K562 (cell line): ENCODE measurements around the gene KISS1R. TPM values are rescaled to one million over a fixed set of nuclear protein-coding genes. Genes with fewer than 3 reads are reported as not detected.

Experiments used
- BDP1 ChIP-seq: IDR thresholded peaks from 3 replicates; pipeline ENCODE4 v1.6.1; 2011; ENCODE audit not compliant: insufficient read length, insufficient read depth
- CAMTA2 ChIP-seq: fragments of 250-450 bp; sonication (Bioruptor Pico); conservative IDR thresholded peaks from 2 replicates; pipeline ENCODE4 v1.5.1; 2022
- CBFA2T3 ChIP-seq: fragments of 450-650 bp; IDR thresholded peaks from 2 replicates; pipeline ENCODE4 v1.6.1; 2017
- DDX20 ChIP-seq: fragments of 450-650 bp; IDR thresholded peaks from 2 replicates; pipeline ENCODE4 v1.6.1; 2016; ENCODE audit warnings: missing genetic modification characterization, low read depth, mild to moderate bottlenecking, missing compliant biosample characterization, moderate library complexity
- HDAC8 ChIP-seq: fragments of 450-650 bp; IDR thresholded peaks from 2 replicates; pipeline ENCODE4 v1.6.1; 2016; ENCODE audit warnings: mild to moderate bottlenecking, missing genetic modification characterization, moderate library complexity, missing compliant biosample characterization
- JUN ChIP-seq, 2 experiments: sonication (generic) in 1 of 2; formaldehyde crosslinking in 1 of 2; IDR thresholded peaks; 2 replicates each; pipeline versions ENCODE4 v1.6.1 to v1.8.0; 2012 to 2022; ENCODE audit warnings: borderline replicate concordance in 2 of 2, mild to moderate bottlenecking in 2 of 2, improper control_type of control experiment in 1 of 2, low read depth in 1 of 2, low read length in 1 of 2, missing genetic modification reagents in 1 of 2
- MTA2 ChIP-seq: fragments of 450-650 bp; IDR thresholded peaks from 2 replicates; pipeline ENCODE4 v1.6.1; 2016; ENCODE audit warnings: low read depth
- MXI1 ChIP-seq: IDR thresholded peaks from 2 replicates; pipeline ENCODE4 v1.6.1; 2011; ENCODE audit warnings: low read depth, mild to moderate bottlenecking, improper control_type of control experiment, low read length
- NONO ChIP-seq, 2 experiments: fragments of 200-400 bp in 1 of 2; fragments of 450-650 bp in 1 of 2; formaldehyde crosslinking in 1 of 2; IDR thresholded peaks; 2 replicates each; pipeline ENCODE4 v1.6.1; 2017; ENCODE audit warnings: low read depth in 2 of 2, mild to moderate bottlenecking in 2 of 2, moderate library complexity in 2 of 2, low read length in 1 of 2
- POLR3A ChIP-seq: IDR thresholded peaks from 2 replicates; pipeline ENCODE4 v1.6.1; 2011; ENCODE audit warnings: borderline replicate concordance, mild to moderate bottlenecking, moderate library complexity; ENCODE audit not compliant: insufficient read length, insufficient read depth; ENCODE audit errors: extremely low read depth
- PPARD ChIP-seq: fragments of 250-450 bp; sonication (Bioruptor Pico); IDR thresholded peaks from 2 replicates; pipeline ENCODE4 v1.8.0; 2022; ENCODE audit warnings: inconsistent platforms, mild to moderate bottlenecking, moderate library complexity
- SMAD4 ChIP-seq: fragments of 250-450 bp; sonication (Bioruptor Pico); conservative IDR thresholded peaks from 2 replicates; pipeline ENCODE4 v1.8.0; 2021; ENCODE audit warnings: inconsistent platforms, mild to moderate bottlenecking, moderate library complexity
- SMARCE1 ChIP-seq: fragments of 450-650 bp; IDR thresholded peaks from 2 replicates; pipeline ENCODE4 v1.7.1; 2016; ENCODE audit warnings: mild to moderate bottlenecking
- TCF3 ChIP-seq: sonication (generic); formaldehyde crosslinking; IDR thresholded peaks from 2 replicates; pipeline ENCODE4 v1.4.0; 2020; ENCODE audit warnings: mild to moderate bottlenecking, missing genetic modification reagents
- ZNF57 ChIP-seq: fragments of 450-650 bp; formaldehyde crosslinking; IDR thresholded peaks from 2 replicates; pipeline ENCODE4 v1.4.0; 2020; ENCODE audit warnings: mild to moderate bottlenecking, moderate library complexity
- ZNF79 ChIP-seq: fragments of 250-450 bp; sonication (Bioruptor Pico); IDR thresholded peaks from 2 replicates; pipeline ENCODE4 v1.4.0; 2020; ENCODE audit warnings: low read depth, mild to moderate bottlenecking, moderate library complexity
- polyA plus RNA-seq, 8 experiments: library from polyadenylated mRNA; depleted of rRNA in 4 of 8; stranded (reverse) in 5 of 8; unstranded in 3 of 8; fragments of >200 nt; fragmentation: Nextera tagmentation in 2 of 8; fragmentation: Illumina TruSeq in 1 of 8; extraction: Ambion mirVana in 2 of 8; extraction: Trizol in 1 of 8; gene quantifications; 2 replicates each; pipeline versions ENCODE4 v1.2.1 to v1.2.3, GENCODE V29; 2011 to 2014; ENCODE audit warnings: inconsistent platforms in 1 of 8, missing spikeins in 1 of 8
- total RNA-seq, 7 experiments: library from RNA; depleted of rRNA in 6 of 7; stranded (reverse); fragments of >200 nt in 6 of 7; fragmentation: Illumina TruSeq in 2 of 7; extraction: Trizol in 2 of 7; gene quantifications; 2 replicates each; pipeline versions ENCODE4 v1.2.1 to v1.2.3, GENCODE V29; 2011 to 2021; ENCODE audit warnings: low replicate concordance in 1 of 7
- TF ChIP-seq, protein P1 (sequence below): fragments of 450-650 bp; IDR thresholded peaks from 2 replicates; pipeline ENCODE4 v1.6.1; 2016
- TF ChIP-seq, protein P2 (sequence below): fragments of 450-650 bp; IDR thresholded peaks from 2 replicates; pipeline ENCODE4 v1.6.1; 2016; ENCODE audit warnings: antibody characterized with exemption
- TF ChIP-seq, protein P3 (sequence below), 2 experiments: fragments of 450-650 bp; conservative IDR thresholded peaks; 2 replicates each; pipeline ENCODE4 v1.6.1; 2017; ENCODE audit warnings: mild to moderate bottlenecking in 2 of 2, moderate library complexity in 2 of 2
- TF ChIP-seq, protein P4 (sequence below): fragments of 250-450 bp; sonication (Bioruptor Pico); IDR thresholded peaks from 2 replicates; pipeline ENCODE4 v1.9.0; 2021; ENCODE audit warnings: mild to moderate bottlenecking, inconsistent platforms
- TF ChIP-seq, protein P5 (sequence below), 3 experiments: fragments of 200-800 bp in 1 of 3; sonication (Bioruptor generic) in 1 of 3; sonication (generic) in 1 of 3; formaldehyde crosslinking in 1 of 3; IDR thresholded peaks; 2 replicates each; pipeline versions ENCODE4 v1.6.1 to v1.8.0; 2016 to 2022; ENCODE audit warnings: mild to moderate bottlenecking in 2 of 3, missing compliant biosample characterization in 2 of 3, missing genetic modification characterization in 2 of 3, missing genetic modification reagents in 1 of 3

Gene KISS1R
- total and polyA plus RNA-seq, 9 of the 15 experiments (the other 6 are each of a cell fraction or from before 2014, with no cell fraction given) = 0.37 to 39.4 (median 2.0) TPM

DNA sequence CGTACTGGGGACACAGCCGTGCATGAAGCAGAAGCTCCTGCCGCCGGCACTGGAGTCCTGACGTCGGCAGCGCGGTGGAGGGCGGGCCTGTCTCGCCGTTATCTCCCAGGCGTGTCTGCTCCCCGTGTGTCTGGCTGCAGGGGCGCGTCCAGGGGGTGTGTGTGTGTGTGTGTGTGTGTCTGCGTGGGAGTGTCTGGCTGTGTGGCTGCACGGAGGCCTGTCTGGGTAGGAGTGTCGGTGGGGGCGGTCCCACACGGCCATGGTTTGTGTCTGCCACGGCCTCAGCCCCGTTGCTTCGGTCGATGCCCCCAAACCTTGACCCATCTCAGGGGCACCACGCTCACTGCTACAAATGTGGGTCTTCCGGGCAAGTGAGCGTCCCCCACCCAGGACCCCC, 27.0 kb downstream of the KISS1R start (continued):
- TF ChIP-seq, protein P1, sequence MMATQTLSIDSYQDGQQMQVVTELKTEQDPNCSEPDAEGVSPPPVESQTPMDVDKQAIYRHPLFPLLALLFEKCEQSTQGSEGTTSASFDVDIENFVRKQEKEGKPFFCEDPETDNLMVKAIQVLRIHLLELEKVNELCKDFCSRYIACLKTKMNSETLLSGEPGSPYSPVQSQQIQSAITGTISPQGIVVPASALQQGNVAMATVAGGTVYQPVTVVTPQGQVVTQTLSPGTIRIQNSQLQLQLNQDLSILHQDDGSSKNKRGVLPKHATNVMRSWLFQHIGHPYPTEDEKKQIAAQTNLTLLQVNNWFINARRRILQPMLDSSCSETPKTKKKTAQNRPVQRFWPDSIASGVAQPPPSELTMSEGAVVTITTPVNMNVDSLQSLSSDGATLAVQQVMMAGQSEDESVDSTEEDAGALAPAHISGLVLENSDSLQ = peak; percentile 60; the same call in 1 of the 2 replicates
- peak in 1 of 2 experiments; percentile 83; a peak in 2 of 4 replicates for TF ChIP-seq NONO (IDR thresholded peaks at IDR 0.05; ENCODE audit: low read depth in 2 of 2, low read length in 1 of 2)
- peak; percentile 65; the same call in 1 of the 2 replicates for TF ChIP-seq JUN (IDR thresholded peaks at IDR 0.05; ENCODE audit: borderline replicate concordance, low read depth, low read length)
- TF ChIP-seq JUN (CRISPR knock-in tag; IDR thresholded peaks at IDR 0.05; ENCODE audit: borderline replicate concordance) = no peak
- TF ChIP-seq TCF3 (CRISPR knock-in tag) = peak; percentile 93
- no peak for TF ChIP-seq PPARD
- TF ChIP-seq ZNF57 (CRISPR knock-in tag) = 0 out of 2 replicates have a peak, but pooled peaks have one; percentile 32
- TF ChIP-seq, protein P2, sequence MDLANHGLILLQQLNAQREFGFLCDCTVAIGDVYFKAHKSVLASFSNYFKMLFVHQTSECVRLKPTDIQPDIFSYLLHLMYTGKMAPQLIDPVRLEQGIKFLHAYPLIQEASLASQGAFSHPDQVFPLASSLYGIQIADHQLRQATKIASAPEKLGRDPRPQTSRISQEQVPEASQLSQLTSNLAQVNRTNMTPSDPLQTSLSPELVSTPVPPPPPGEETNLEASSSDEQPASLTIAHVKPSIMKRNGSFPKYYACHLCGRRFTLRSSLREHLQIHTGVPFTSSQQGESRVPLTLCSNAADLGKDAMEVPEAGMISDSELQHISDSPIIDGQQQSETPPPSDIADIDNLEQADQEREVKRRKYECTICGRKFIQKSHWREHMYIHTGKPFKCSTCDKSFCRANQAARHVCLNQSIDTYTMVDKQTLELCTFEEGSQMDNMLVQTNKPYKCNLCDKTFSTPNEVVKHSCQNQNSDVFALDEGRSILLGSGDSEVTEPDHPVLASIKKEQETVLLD = peak; percentile 88
- peak; percentile 89 for TF ChIP-seq MTA2
- no peak for TF ChIP-seq BDP1
- TF ChIP-seq CAMTA2 (CRISPR knock-in tag) = no peak
- TF ChIP-seq POLR3A = no peak
- TF ChIP-seq MXI1 = peak; percentile 56; the same call in 1 of the 2 replicates
- TF ChIP-seq, protein P3, sequence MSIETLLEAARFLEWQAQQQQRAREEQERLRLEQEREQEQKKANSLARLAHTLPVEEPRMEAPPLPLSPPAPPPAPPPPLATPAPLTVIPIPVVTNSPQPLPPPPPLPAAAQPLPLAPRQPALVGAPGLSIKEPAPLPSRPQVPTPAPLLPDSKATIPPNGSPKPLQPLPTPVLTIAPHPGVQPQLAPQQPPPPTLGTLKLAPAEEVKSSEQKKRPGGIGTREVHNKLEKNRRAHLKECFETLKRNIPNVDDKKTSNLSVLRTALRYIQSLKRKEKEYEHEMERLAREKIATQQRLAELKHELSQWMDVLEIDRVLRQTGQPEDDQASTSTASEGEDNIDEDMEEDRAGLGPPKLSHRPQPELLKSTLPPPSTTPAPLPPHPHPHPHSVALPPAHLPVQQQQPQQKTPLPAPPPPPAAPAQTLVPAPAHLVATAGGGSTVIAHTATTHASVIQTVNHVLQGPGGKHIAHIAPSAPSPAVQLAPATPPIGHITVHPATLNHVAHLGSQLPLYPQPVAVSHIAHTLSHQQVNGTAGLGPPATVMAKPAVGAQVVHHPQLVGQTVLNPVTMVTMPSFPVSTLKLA (conservative IDR thresholded peaks at IDR 0.05) = peak; percentile 87 to 96
- peak; percentile 96 for TF ChIP-seq CBFA2T3
- no peak for TF ChIP-seq HDAC8 (tag)
- TF ChIP-seq, protein P4, sequence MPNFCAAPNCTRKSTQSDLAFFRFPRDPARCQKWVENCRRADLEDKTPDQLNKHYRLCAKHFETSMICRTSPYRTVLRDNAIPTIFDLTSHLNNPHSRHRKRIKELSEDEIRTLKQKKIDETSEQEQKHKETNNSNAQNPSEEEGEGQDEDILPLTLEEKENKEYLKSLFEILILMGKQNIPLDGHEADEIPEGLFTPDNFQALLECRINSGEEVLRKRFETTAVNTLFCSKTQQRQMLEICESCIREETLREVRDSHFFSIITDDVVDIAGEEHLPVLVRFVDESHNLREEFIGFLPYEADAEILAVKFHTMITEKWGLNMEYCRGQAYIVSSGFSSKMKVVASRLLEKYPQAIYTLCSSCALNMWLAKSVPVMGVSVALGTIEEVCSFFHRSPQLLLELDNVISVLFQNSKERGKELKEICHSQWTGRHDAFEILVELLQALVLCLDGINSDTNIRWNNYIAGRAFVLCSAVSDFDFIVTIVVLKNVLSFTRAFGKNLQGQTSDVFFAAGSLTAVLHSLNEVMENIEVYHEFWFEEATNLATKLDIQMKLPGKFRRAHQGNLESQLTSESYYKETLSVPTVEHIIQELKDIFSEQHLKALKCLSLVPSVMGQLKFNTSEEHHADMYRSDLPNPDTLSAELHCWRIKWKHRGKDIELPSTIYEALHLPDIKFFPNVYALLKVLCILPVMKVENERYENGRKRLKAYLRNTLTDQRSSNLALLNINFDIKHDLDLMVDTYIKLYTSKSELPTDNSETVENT (CRISPR knock-in tag) = peak; percentile 35; the same call in 1 of the 2 replicates
- peak; percentile 92 for TF ChIP-seq SMARCE1
- peak; percentile 100 for TF ChIP-seq SMAD4 (CRISPR knock-in tag)
- no peak for TF ChIP-seq DDX20 (tag)
- TF ChIP-seq ZNF79 (CRISPR knock-in tag) = no peak
- TF ChIP-seq, protein P5, sequence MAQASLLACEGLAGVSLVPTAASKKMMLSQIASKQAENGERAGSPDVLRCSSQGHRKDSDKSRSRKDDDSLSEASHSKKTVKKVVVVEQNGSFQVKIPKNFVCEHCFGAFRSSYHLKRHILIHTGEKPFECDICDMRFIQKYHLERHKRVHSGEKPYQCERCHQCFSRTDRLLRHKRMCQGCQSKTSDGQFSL (CRISPR knock-in tag; IDR thresholded peaks at IDR 0.05) = peak; percentile 97
- TF ChIP-seq, protein P5 (tag; IDR thresholded peaks at IDR 0.05) = peak in 1 of 2 experiments; percentile 82; a peak in 2 of 4 replicates
